Measurements from ENCODE around the gene C16orf87.

Gene C16orf87

GRCh38 chr16:46853713-46854443 lies 22.9 kb upstream of the C16orf87 start:
- H3K27ac Mint-ChIP-seq = no peak overlapping the region
- no peaks in the 10 kb centered on the region for H3K4me1 Mint-ChIP-seq
- H3K9me3 Mint-ChIP-seq = no peaks in the 10 kb centered on the region
- H3K4me3 Mint-ChIP-seq = no peak overlapping the region
- DNase-seq = peak; percentile 81
- H3K36me3 Mint-ChIP-seq = no peaks in the 10 kb centered on the region
- H3K27me3 Mint-ChIP-seq = peaks cover 14% of the 10 kb centered on the region
- CTCF ChIA-PET = interaction anchor here (0.7 to 3.9 kb wide), 29 partner anchors 8 to 1311 kb away, joined by 3 to 127 read pairs (median 4); partner anchors contain the start of genes C16orf87 and GPT2

GRCh38 chr16:46852130-46852529 lies 21.1 kb upstream of the C16orf87 start:
- no peaks in the 10 kb centered on the region for H3K36me3 Mint-ChIP-seq
- H3K27me3 Mint-ChIP-seq = peaks cover 14% of the 10 kb centered on the region
- DNase-seq = no peak
- H3K4me3 Mint-ChIP-seq = no peak overlapping the region
- no peaks in the 10 kb centered on the region for H3K9me3 Mint-ChIP-seq
- H3K4me1 Mint-ChIP-seq = no peaks in the 10 kb centered on the region
- H3K27ac Mint-ChIP-seq = no peak overlapping the region
- CTCF ChIA-PET = interaction anchor here (0.6 to 3.9 kb wide), 6 partner anchors 12 to 177 kb away, joined by 3 to 127 read pairs (median 7); no protein-coding TSS in a partner anchor

GRCh38 chr16:46850619-46851555 lies 19.9 kb upstream of the C16orf87 start:
- no peaks in the 10 kb centered on the region for H3K36me3 Mint-ChIP-seq
- H3K9me3 Mint-ChIP-seq = no peaks in the 10 kb centered on the region
- H3K27ac Mint-ChIP-seq = no peak overlapping the region
- CTCF ChIA-PET = interaction anchor here (1.2 to 1.6 kb wide), 2 partner anchors 79 kb away, joined by 5 to 9 read pairs; no protein-coding TSS in a partner anchor
- DNase-seq = no peak
- H3K4me3 Mint-ChIP-seq = no peak overlapping the region
- peaks cover 18% of the 10 kb centered on the region for H3K27me3 Mint-ChIP-seq
- H3K4me1 Mint-ChIP-seq = no peaks in the 10 kb centered on the region

GRCh38 chr16:46848768-46849764 lies 18.1 kb upstream of the C16orf87 start:
- Mint-ChIP-seq H3K9me3 (no peaks in the 10 kb centered on the region), H3K4me1 (no peaks in the 10 kb centered on the region), H3K36me3 (no peaks in the 10 kb centered on the region), H3K4me3 (no peak overlapping the region), H3K27me3 (peaks cover 33% of the 10 kb centered on the region), H3K27ac (no peak overlapping the region)
- DNase-seq = no peak
- CTCF ChIA-PET = interaction anchor here (1.2 to 1.5 kb wide), 2 partner anchors 59 to 81 kb away, joined by 4 to 6 read pairs; no protein-coding TSS in a partner anchor

GRCh38 chr16:46845952-46846351 lies 15.0 kb upstream of the C16orf87 start:
- Mint-ChIP-seq H3K9me3 (no peaks in the 10 kb centered on the region), H3K27ac (no peak overlapping the region), H3K4me1 (no peaks in the 10 kb centered on the region), H3K4me3 (no peak overlapping the region), H3K36me3 (no peaks in the 10 kb centered on the region), H3K27me3 (peaks cover 45% of the 10 kb centered on the region)
- no peak for DNase-seq
- CTCF ChIA-PET = interaction anchor here (0.6 to 1.6 kb wide), 3 partner anchors 8 to 86 kb away, joined by 3 to 5 read pairs (median 3); no protein-coding TSS in a partner anchor

GRCh38 chr16:46844771-46845170 lies 13.8 kb upstream of the C16orf87 start:
- Mint-ChIP-seq H3K27me3 (peaks cover 41% of the 10 kb centered on the region), H3K27ac (no peak overlapping the region), H3K36me3 (no peaks in the 10 kb centered on the region), H3K9me3 (no peaks in the 10 kb centered on the region), H3K4me1 (no peaks in the 10 kb centered on the region), H3K4me3 (no peak overlapping the region)
- DNase-seq = no peak
- CTCF ChIA-PET = interaction anchor here (0.6 to 1.6 kb wide), 2 partner anchors 13 to 88 kb away, joined by 3 to 4 read pairs; no protein-coding TSS in a partner anchor

- no peak for DNase-seq
- no peaks in the 10 kb centered on the region for H3K4me1 Mint-ChIP-seq
- no peaks in the 10 kb centered on the region for H3K36me3 Mint-ChIP-seq
- H3K9me3 Mint-ChIP-seq = no peaks in the 10 kb centered on the region
- no peak overlapping the region for H3K27ac Mint-ChIP-seq
- H3K4me3 Mint-ChIP-seq = no peak overlapping the region
- peaks cover 41% of the 10 kb centered on the region for H3K27me3 Mint-ChIP-seq
- CTCF ChIA-PET = no interaction called here
Observed at GRCh38 chr16:46843898-46844642, 13.1 kb upstream of the C16orf87 start.

GRCh38 chr16:46842192-46842895 lies 11.4 kb upstream of the C16orf87 start:
- Mint-ChIP-seq H3K36me3 (no peaks in the 10 kb centered on the region), H3K4me3 (no peak overlapping the region), H3K27me3 (peaks cover 46% of the 10 kb centered on the region), H3K9me3 (no peaks in the 10 kb centered on the region), H3K27ac (no peak overlapping the region), H3K4me1 (no peaks in the 10 kb centered on the region)
- DNase-seq = no peak
- CTCF ChIA-PET = no interaction called here

GRCh38 chr16:46839986-46840443 lies 9.0 kb upstream of the C16orf87 start:
- Mint-ChIP-seq H3K4me1 (peaks cover 4% of the 10 kb centered on the region), H3K4me3 (no peak overlapping the region), H3K27ac (no peak overlapping the region), H3K36me3 (no peaks in the 10 kb centered on the region), H3K27me3 (peaks cover 40% of the 10 kb centered on the region), H3K9me3 (no peaks in the 10 kb centered on the region)
- DNase-seq = no peak
- CTCF ChIA-PET = interaction anchor here (1.1 kb wide), 1 partner anchor 15 kb away, joined by 4 read pairs; no protein-coding TSS in a partner anchor

- no peak overlapping the region for H3K27ac Mint-ChIP-seq
- no peaks in the 10 kb centered on the region for H3K9me3 Mint-ChIP-seq
- CTCF ChIA-PET = no interaction called here
- no peak for DNase-seq
- H3K4me3 Mint-ChIP-seq = no peak overlapping the region
- H3K27me3 Mint-ChIP-seq = peaks cover 33% of the 10 kb centered on the region
- H3K4me1 Mint-ChIP-seq = peaks cover 4% of the 10 kb centered on the region
- H3K36me3 Mint-ChIP-seq = no peaks in the 10 kb centered on the region
Observed at GRCh38 chr16:46836534-46837530, 5.9 kb upstream of the C16orf87 start.

- Mint-ChIP-seq H3K27ac (no peak overlapping the region), H3K27me3 (peaks cover 33% of the 10 kb centered on the region), H3K9me3 (no peaks in the 10 kb centered on the region), H3K4me1 (peaks cover 20% of the 10 kb centered on the region), H3K36me3 (peaks cover 8% of the 10 kb centered on the region), H3K4me3 (no peak overlapping the region)
- no peak for DNase-seq
- CTCF ChIA-PET = interaction anchor here (0.6 to 1.4 kb wide), 3 partner anchors 74 to 211 kb away, joined by 3 to 4 read pairs (median 3); no protein-coding TSS in a partner anchor
Observed at GRCh38 chr16:46833460-46833800, 2.5 kb upstream of the C16orf87 start.
